ENCODE results near the gene EPHA4.

Gene EPHA4

GRCh38 chr2:221410487-221410886 lies 161.6 kb downstream of the EPHA4 start:
- DNase-seq (ENCODE audit: low read depth in 2 of 3, low spot score in 1 of 3) = no peak

DNA sequence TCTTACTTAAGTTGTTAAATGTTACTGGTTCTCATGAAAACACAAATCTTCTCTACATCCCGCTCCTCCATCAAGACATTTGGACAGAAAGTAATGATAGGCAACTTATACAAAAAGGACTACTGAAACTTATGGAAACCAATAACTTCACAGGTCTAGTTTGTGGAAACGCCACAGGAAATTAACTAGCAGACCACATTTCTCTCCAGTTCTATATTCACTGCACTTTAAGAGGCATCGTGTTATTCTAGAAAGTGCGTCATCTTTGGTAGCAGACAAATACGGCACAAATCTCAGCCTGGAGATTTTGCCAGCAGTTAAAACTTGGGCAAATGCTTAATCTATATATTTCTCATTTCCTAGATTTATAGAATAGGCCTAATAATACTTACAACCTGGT lies 164.3 kb downstream of the EPHA4 start:
- no peak for DNase-seq (ENCODE audit: low read depth in 2 of 3, low spot score in 1 of 3)

GRCh38 chr2:221405521-221405920 lies 166.6 kb downstream of the EPHA4 start:
- no peak for DNase-seq (ENCODE audit: low read depth in 2 of 3, low spot score in 1 of 3)

- no peak for DNase-seq (ENCODE audit: low read depth in 2 of 3, low spot score in 1 of 3)
Observed at GRCh38 chr2:221402072-221402471, 170.0 kb downstream of the EPHA4 start.

DNA sequence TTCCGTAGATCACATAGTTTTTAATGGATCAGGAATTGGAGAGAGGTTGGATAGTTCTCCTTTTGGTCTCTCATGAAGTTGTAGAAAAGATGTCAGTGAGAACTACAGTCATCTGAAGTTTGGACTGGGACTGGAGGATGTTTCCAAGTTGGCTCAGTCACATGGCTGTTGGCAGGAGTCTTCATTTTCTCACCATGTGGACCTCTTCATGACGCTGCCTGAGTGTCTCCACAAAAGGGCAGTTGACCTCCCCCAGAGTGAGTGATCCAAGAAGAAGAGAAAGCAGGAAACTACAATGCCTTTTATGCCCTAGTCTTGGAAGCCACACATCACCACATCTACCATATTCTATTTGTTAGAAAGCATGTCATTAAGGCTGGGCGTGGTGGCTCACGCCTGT lies 171.7 kb downstream of the EPHA4 start:
- no peak for DNase-seq (ENCODE audit: low read depth in 2 of 3, low spot score in 1 of 3)

DNA sequence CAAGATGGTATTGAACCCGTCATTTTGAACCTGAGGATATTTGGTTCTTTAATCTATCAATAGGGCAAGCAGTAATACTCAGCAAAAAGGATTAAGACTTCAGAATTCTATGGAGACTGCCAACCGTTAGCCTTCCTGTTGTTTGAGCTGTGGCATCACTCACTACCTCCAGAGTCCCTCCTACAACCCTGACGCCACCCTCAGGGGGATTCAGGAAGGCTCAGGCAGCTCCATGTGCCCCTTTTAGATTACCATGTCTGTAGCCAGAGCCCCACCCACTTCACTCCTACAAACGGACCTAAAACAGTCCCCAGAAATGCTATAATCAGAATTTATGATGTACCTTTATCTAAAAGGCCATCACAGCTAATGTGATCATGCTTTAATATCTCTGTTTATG lies 172.9 kb downstream of the EPHA4 start:
- no peak for DNase-seq (ENCODE audit: low read depth in 2 of 3, low spot score in 1 of 3)

DNA sequence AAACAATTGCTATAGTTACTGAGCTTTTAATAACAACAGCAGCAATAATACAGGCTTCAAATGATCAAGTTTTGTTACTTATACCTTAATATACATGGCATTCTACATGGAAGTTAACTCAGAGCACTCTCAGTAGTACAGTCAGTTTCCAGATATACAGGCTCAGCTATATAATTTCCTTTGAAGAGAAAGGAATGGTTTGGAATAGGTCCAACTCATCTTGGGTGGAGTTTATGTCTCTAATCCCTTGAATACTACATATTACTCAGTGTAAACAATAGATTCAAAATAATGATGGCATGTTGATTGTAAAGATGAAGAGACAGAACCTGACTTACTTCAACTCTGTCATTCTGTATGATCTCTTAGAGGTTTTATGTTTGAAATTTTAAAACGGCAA lies 174.9 kb downstream of the EPHA4 start:
- no peak for DNase-seq (ENCODE audit: low read depth in 2 of 3, low spot score in 1 of 3)

DNA sequence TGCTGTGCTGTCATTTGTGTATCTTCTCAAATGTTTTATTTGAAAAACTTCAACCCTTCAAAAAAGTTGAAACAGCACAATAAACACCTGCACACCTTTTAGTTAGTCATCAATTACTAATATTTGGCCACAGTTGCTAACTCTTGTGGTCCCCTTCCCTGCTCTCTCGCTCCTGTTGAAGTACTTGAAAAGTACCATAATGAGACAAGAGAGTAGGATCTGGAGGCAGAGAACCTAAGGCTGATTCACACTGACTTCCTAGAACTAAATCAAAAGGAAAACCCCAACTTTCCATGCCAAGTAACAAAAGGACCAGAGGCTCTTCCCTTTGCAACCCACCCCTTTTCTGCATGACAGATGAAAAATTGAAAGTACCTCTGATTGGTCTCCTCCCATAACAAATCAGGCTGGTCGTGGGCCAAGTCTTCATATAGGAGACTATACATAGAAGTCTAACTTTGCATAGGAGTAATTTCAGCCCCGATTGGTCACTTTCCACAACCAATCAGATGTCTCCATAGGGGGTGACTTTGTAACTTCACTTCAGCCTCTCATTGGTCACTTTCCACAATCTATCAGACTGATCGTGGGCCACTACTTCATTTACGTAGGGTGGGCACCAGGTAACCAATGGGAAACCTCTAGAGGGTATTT lies 179.7 kb downstream of the EPHA4 start:
- DNase-seq (ENCODE audit: low read depth in 2 of 3, low spot score in 1 of 3) = no peak

DNA sequence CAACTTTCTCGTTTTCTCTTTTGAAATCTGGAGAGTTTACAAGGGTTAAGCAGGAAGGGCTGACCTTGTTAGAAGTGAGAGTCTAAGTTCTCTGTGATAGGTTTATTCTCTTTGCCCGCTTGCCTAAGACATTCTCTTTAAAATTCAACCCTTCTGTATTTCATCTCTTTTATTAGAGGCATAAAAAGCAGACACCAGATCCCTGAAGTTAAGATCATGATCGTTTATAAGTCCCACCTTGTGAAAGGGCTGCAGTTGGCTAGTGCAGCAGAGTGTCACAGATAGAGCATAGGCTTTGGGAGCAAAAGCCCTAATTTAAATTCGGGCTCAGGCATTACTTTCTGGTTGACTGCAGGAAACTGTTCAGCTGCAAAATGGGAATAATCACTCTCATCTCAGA lies 181.2 kb downstream of the EPHA4 start:
- no peak for DNase-seq (ENCODE audit: low read depth in 2 of 3, low spot score in 1 of 3)

DNA sequence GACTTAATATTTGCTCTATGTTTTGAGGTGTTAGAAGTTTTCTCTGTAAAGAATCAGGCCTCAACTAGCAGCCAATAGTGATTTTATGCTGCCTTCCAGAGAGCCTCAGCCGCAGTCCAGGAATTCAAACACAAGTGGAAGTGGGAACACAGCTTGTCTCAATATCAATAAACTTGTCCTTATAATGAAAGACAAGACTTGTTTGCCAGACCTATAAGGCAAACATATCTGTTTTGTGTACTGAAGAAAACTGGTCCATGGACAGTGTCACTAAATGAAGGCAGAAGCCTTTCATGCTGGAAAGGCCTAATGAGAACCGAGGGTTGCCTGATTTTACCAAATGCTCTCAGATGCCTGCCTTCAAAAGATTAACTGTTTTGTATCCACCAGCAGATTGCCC lies 182.2 kb downstream of the EPHA4 start:
- no peak for DNase-seq (ENCODE audit: low read depth in 2 of 3, low spot score in 1 of 3)

DNA sequence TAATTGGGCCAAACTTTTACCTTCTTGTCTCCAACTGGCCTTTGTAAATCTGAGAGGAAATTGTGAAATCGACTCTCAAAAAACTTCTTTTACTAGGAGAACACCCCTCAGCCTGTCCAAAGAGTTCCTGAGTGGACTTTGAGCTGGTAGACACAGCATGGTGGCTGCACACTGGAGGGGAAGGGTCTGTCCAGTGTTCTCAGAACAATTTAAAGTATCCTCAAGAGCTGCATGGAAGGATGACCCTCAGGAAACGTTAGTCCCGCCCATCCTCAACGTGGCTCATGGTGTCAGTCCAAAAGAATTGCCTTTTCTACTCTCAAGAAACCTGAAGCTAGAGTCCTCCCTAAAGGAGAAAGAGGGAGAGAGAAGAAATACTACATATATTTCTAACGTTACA lies 182.7 kb downstream of the EPHA4 start:
- no peak for DNase-seq (ENCODE audit: low read depth in 2 of 3, low spot score in 1 of 3)

DNA sequence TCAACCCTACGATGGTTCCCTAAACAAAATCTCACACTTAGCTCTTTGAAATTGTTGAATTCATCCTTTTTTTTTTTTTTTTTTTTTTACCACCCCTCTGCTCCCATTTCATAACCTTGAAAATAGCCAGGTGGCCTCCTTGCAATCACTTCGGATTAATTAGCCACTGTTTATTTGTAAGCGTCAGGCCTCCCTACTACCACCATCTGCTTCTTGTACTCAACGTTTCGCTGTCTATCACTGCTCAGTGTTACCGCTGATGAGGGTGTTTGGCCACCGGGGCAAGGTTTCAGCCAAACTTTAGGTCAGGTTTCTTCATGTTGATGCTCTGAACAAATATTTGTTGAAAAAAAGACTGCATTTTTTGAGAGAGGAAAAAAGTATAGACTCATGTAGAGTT lies 183.2 kb downstream of the EPHA4 start:
- DNase-seq (ENCODE audit: low read depth in 2 of 3, low spot score in 1 of 3) = no peak

- DNase-seq (ENCODE audit: low read depth in 2 of 3, low spot score in 1 of 3) = no peak
Observed at GRCh38 chr2:221385716-221386115, 186.4 kb downstream of the EPHA4 start.

DNA sequence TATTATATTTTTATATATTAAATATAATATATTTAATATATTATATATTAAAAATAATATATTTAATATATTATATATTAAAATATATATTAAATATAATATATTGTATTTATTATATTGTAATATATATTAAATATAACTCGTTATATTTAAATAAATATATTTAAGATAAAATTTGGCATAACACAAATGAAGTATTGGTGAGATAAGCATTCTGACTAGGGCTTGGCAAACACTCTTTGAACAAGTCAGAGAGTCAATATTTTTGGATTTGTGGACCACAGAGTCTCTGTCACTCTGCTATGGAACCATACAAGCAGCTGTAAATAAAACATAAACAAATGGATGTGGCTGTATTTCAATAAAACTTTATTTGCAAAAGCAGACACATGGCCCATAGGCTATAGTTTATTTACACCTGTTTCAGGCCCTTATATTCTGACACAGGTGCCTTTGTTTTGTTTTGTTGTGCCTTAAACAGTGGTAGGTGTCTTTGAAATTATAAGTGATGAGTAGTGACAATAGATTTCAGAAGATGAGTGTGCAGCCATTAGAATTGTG lies 190.1 kb downstream of the EPHA4 start:
- no peak for DNase-seq (ENCODE audit: low read depth in 2 of 3, low spot score in 1 of 3)

GRCh38 chr2:221380686-221381085 lies 191.4 kb downstream of the EPHA4 start:
- DNase-seq (ENCODE audit: low read depth in 2 of 3, low spot score in 1 of 3) = no peak

DNA sequence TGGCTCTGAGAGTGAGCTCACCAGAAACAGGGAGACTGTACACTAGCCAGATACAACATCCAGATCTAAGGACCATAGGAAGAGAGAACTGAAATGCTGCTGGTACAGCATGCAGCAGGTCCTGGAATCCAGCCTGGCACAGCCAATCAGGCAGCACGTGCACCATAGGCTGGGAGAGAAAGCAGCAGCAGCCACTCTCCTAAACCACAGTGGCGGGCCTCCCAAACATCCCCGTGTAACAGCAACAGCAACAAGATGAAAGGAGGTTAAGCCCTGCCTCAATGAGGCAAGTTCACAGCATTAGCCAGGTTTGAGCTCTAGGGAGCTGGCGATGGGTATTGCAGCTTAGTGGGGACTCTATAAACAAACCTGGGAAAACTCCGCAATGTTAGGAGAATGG lies 192.0 kb downstream of the EPHA4 start:
- DNase-seq (ENCODE audit: low read depth in 2 of 3, low spot score in 1 of 3) = no peak

- DNase-seq (ENCODE audit: low read depth in 2 of 3, low spot score in 1 of 3) = no peak
Observed at GRCh38 chr2:221377597-221377996, 194.5 kb downstream of the EPHA4 start.

DNA sequence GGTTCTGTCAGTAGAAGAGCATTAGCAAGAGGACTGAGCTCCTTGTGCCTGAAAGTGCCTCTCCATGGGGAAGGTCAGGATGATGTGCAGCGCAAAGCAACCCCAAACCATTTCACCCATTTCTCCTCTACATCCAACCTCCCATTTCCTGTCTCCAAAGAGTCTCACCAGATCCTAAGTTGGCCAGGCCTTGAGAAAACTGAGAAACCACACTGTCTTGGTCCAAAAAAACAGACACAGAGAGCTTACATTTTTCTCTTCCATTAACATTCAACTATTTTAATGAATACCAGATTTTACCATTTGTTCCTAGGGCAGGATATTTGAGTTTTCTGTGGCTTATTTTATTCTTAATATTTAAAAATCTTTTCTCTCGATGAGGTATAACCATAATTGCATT lies 195.0 kb downstream of the EPHA4 start:
- no peak for DNase-seq (ENCODE audit: low read depth in 2 of 3, low spot score in 1 of 3)

DNA sequence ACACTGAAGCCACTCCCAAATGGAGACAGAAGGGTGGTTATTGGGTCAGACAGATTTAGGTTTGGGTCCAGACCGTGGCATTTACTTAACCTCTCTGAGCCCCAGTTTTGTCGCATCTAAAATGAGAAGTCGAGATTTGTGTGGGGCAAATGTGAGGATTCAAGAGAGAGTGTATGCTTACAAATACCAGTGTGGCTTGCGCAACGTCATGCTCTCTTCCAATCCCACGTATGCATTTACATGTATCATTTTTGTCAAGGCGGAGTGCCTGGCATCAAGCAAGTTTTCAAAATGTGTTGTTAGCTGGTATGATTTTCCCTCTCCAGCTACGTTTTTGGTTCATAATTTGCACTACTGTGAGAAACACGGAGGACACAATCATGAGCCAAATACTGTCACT lies 197.9 kb downstream of the EPHA4 start:
- no peak for DNase-seq (ENCODE audit: low read depth in 2 of 3, low spot score in 1 of 3)

DNA sequence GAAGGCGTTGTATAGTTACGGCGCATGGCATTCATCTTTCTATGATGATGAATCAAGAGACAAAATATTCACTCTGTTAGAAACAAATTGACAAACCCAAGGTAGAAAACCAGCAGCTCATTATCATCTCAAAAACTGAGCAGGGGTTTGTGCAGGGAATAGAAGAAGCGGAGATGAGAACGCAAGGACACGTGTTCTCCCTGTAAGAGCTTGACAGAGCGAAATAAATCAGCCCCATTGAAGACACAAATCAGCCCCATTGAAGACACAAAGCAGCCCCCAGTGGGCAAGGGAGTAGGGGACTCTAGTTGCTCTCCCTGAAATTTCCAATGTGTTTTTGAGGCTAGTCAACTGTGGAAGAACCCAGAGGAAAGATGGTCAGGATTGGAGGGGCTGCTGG lies 199.2 kb downstream of the EPHA4 start:
- no peak for DNase-seq (ENCODE audit: low read depth in 2 of 3, low spot score in 1 of 3)

DNA sequence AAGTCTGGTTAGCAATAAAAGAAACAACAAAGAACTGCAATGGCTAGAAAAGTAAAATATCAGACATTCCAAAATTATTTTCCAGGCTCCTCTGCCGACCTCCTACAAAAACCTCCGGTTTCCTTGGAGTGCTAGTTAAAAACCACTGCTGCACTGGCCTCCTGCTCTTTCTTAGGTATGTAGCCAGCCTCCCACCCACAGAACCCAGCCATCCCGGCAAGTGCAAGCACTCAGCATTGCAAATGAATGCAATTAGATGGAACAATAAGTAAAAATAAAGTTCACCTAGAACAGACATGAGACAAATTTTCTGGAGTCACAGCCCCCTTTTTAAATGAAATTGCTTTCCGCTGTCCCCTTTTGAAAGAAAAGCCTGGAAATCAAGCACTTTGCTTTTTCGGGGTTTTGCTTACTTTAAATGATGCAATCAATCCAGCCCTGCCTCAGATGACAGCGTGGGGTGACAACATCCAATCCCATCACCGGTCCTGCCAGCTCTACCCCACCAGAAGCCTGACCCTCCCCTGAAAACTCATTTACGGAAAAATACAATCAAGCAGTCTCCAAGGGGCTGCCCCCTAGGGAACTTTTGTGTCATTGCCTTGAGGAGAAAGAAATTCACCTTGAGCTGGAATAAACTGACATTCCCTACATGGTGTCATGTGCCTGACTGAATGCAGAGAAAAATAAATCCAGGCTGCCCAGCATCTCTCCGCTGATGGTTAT lies 199.8 kb downstream of the EPHA4 start:
- no peak for DNase-seq (ENCODE audit: low read depth in 2 of 3, low spot score in 1 of 3)

GRCh38 chr2:221371347-221371746 lies 200.8 kb downstream of the EPHA4 start:
- DNase-seq (ENCODE audit: low read depth in 2 of 3, low spot score in 1 of 3) = no peak

GRCh38 chr2:221370857-221371211 lies 201.3 kb downstream of the EPHA4 start:
- no peak for DNase-seq (ENCODE audit: low read depth in 2 of 3, low spot score in 1 of 3)
